ENCODE data around the gene SNX13. TPM values are rescaled to one million over a fixed set of nuclear protein-coding genes. Genes with fewer than 3 reads are reported as not detected.

SNX13 gene
- total RNA-seq, 4 donors from 2014 or later = 74.9 to 154 (median 107) TPM

DNA sequence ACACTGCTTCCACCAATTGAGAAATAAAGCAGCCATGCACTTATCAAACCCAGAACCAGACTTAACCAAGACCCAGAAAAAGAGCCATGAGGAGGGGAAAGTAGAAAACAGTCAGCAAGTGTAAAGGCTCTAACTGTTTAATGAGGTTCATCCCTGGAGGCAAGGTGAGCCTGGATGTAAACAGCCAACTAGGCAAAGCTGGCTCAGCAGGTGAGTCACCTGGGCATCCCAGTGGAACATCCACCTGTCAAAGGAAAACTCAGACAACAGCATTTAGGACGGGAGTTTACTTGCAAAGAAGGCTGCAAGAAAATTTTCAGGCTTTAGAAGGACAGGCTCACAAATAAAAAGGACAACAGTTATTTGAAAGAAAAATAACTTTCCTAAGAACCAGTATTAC lies 153.0 kb downstream of the SNX13 start:
- TF ChIP-seq POLR2A (IDR thresholded peaks at IDR 0.05) = no peak
- TF ChIP-seq, protein P1, sequence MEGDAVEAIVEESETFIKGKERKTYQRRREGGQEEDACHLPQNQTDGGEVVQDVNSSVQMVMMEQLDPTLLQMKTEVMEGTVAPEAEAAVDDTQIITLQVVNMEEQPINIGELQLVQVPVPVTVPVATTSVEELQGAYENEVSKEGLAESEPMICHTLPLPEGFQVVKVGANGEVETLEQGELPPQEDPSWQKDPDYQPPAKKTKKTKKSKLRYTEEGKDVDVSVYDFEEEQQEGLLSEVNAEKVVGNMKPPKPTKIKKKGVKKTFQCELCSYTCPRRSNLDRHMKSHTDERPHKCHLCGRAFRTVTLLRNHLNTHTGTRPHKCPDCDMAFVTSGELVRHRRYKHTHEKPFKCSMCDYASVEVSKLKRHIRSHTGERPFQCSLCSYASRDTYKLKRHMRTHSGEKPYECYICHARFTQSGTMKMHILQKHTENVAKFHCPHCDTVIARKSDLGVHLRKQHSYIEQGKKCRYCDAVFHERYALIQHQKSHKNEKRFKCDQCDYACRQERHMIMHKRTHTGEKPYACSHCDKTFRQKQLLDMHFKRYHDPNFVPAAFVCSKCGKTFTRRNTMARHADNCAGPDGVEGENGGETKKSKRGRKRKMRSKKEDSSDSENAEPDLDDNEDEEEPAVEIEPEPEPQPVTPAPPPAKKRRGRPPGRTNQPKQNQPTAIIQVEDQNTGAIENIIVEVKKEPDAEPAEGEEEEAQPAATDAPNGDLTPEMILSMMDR (IDR thresholded peaks at IDR 0.05 in 4 of 5, conservative IDR thresholded peaks at IDR 0.05 in 1 of 5) = no peak
- Histone ChIP-seq H3K27me3 (no peaks in the 10 kb centered on the region), H3K4me1 (no peaks in the 10 kb centered on the region), H3K9me3 (no peaks in the 10 kb centered on the region), H3K36me3 (no peaks in the 10 kb centered on the region), H3K4me3 (no peak overlapping the region), H3K27ac (no peak overlapping the region)
- ATAC-seq = no peak
- intact Hi-C loops (cut with DNase I; ENCODE audit: low total_unique reads) (no loop called here), in situ Hi-C loops (cut with MboI; ENCODE audit: low sequenced_read_pairs in 4 of 4) (no loop called here)
- DNase-seq = no peak

DNA sequence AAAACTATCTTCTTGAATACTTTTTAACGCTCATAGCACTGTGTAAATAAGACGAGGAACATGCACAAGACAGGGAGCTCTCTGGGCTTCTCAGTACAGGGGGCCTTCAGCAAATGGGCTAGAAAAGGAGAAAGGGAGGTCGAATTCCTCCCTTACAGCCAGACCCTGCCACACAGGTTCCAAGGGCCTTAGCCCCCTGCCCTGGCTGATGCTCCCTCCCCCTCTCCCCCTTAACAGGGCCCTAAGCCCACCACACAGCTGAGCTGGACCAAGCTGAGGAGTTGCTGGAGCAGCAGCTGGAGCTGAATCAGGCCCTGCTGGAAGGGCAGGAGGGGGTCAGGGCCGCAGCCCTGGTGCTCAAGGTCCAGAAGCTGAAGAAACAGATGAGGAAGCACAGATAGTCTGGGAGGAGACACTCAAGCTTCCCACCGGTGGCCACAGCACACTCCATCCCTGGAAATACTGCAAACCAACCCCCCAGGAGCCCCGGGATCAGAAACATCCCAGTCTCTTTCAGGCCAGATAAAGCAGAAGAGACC lies 153.9 kb downstream of the SNX13 start:
- Histone ChIP-seq H3K4me1 (no peaks in the 10 kb centered on the region), H3K4me3 (no peak overlapping the region), H3K9me3 (no peaks in the 10 kb centered on the region), H3K36me3 (no peaks in the 10 kb centered on the region), H3K27ac (no peak overlapping the region), H3K27me3 (no peaks in the 10 kb centered on the region)
- no peak for DNase-seq
- ATAC-seq = no peak
- no peak for TF ChIP-seq POLR2A (IDR thresholded peaks at IDR 0.05)
- TF ChIP-seq, protein P1 (IDR thresholded peaks at IDR 0.05 in 4 of 5, conservative IDR thresholded peaks at IDR 0.05 in 1 of 5) = no peak
- intact Hi-C loops (cut with DNase I; ENCODE audit: low total_unique reads) (no loop called here), in situ Hi-C loops (cut with MboI; ENCODE audit: low sequenced_read_pairs in 4 of 4) (no loop called here)

DNA sequence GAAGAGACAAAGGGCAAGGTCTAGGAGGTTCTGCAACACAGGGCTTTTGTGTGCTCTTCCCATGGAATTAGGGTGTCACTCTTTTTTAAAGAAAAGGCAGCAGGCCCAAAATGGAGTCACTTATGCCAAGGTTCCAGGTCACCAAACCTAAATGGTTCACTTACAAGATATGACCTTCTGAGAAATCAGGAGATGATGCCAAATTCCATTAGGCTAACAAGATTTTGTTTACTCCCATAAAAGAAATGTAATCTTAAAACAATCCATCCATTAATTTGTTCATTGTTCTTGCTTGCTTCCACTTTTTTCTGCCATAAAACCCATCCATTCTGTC lies 158.1 kb downstream of the SNX13 start:
- no peak overlapping the region for H3K27ac ChIP-seq
- no peaks in the 10 kb centered on the region for H3K36me3 ChIP-seq
- ATAC-seq (no peak), DNase-seq (no peak)
- H3K9me3 ChIP-seq = no peaks in the 10 kb centered on the region
- in situ Hi-C loops (cut with MboI; ENCODE audit: low sequenced_read_pairs in 4 of 4) (no loop called here), intact Hi-C loops (cut with DNase I; ENCODE audit: low total_unique reads) (no loop called here)
- TF ChIP-seq, protein P1 (IDR thresholded peaks at IDR 0.05 in 4 of 5, conservative IDR thresholded peaks at IDR 0.05 in 1 of 5) = no peak
- no peaks in the 10 kb centered on the region for H3K4me1 ChIP-seq
- no peaks in the 10 kb centered on the region for H3K27me3 ChIP-seq
- no peak overlapping the region for H3K4me3 ChIP-seq

DNA sequence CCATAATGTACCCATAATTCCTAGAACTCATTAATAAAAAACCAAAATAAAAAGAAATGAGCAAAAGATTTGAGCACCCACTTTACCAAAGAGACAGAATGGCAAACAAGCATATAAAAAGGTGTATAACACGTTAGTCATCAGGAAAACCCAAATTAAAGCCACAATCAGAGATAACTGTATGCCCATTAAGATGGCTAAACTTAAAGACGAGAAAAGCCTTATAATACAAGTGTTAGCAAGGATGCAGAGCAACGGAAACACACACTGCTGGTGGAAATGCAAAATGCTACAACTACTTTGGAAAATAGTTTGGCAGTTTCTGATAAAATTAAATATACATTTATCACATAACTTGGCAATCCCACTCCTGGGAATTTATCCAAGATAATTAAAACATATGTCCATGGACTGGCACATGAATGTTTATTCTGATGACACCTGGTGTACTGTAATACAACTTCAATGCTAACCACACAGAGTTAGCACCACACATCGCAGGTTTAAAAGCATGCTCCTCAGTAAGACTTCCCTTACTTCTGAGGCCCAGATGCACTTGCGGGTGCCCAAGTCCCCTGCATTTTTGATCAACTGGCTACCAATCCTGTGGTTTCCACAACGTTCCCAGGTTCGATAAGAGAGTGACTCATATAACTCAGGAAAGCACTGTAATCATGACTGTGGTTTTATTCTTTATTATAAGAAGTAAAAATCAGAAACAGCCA lies 158.6 kb downstream of the SNX13 start:
- no peaks in the 10 kb centered on the region for H3K27me3 ChIP-seq
- no peaks in the 10 kb centered on the region for H3K4me1 ChIP-seq
- intact Hi-C loops (cut with DNase I; ENCODE audit: low total_unique reads) = no loop called here
- no peak for ATAC-seq
- no peak for DNase-seq
- in situ Hi-C loops (cut with MboI; ENCODE audit: low sequenced_read_pairs in 4 of 4) = no loop called here
- H3K9me3 ChIP-seq = no peaks in the 10 kb centered on the region
- no peak overlapping the region for H3K4me3 ChIP-seq
- TF ChIP-seq, protein P1 (IDR thresholded peaks at IDR 0.05 in 4 of 5, conservative IDR thresholded peaks at IDR 0.05 in 1 of 5) = no peak
- no peak for TF ChIP-seq POLR2A (IDR thresholded peaks at IDR 0.05)
- H3K27ac ChIP-seq = no peak overlapping the region
- no peaks in the 10 kb centered on the region for H3K36me3 ChIP-seq
